Caco-2 (cell line): ENCODE measurements around the gene FSTL3. TPM values are rescaled to one million over a fixed set of nuclear protein-coding genes. Genes with fewer than 3 reads are reported as not detected.

Source experiments
- BruUV-seq: library from RNA; stranded (reverse); fragments of 400-500 nt; replicated peaks from 2 replicates; lab custom pipeline; 2021; lab: Mats Ljungman, UMichigan
- CTCF ChIA-PET: fragments of 300-600 bp; sonication (Branson Sonifier 250); formaldehyde crosslinking; loops from one replicate; lab custom pipeline; 2022; ENCODE audit warnings: antibody characterized with exemption; lab: Charles Lee
- POLR2A ChIA-PET: fragments of 300-600 bp; sonication (Branson Sonifier 250); formaldehyde crosslinking; loops from one replicate; lab custom pipeline; 2022; ENCODE audit warnings: antibody characterized with exemption; lab: Charles Lee
- DNase-seq, 2 experiments: peaks; one replicate each; pipeline versions ENCODE4 v3.0.0 to v3.0.0-alpha.2; 2020 to 2022
- H3K27me3 ChIP-seq: replicated peaks from 2 replicates; pipeline ENCODE4 v1.6.0; 2011; ENCODE audit warnings: low read length; ENCODE audit not compliant: control insufficient read depth, insufficient read depth
- H3K36me3 ChIP-seq: 2 replicates; pipeline ENCODE4 v1.5.1; 2011; ENCODE audit warnings: low read length; ENCODE audit not compliant: control insufficient read depth, insufficient read depth
- H3K4me1 ChIP-seq: fragments of 250-450 bp; sonication (Bioruptor Pico); 2 replicates; pipeline ENCODE4 v1.5.1; 2020; ENCODE audit warnings: mild to moderate bottlenecking
- H3K4me3 ChIP-seq: 2 replicates; pipeline ENCODE4 v1.5.1; 2011; ENCODE audit warnings: low read depth, mild to moderate bottlenecking, control low read depth, low read length
- H3K9me3 ChIP-seq: fragments of 250-450 bp; sonication (Bioruptor Pico); 2 replicates; pipeline ENCODE4 v1.5.1; 2020; ENCODE audit warnings: mild to moderate bottlenecking, moderate library complexity
- H3K27ac Mint-ChIP-seq: one replicate; pipeline ENCODE4 v1.8.0; 2022; ENCODE audit warnings: mixed read lengths; ENCODE audit not compliant: unreplicated experiment
- H3K27me3 Mint-ChIP-seq: one replicate; pipeline ENCODE4 v1.8.0; 2022; ENCODE audit warnings: mixed read lengths; ENCODE audit not compliant: insufficient read depth, unreplicated experiment
- H3K36me3 Mint-ChIP-seq: one replicate; pipeline ENCODE4 v1.8.0; 2022; ENCODE audit warnings: mild to moderate bottlenecking, mixed read lengths; ENCODE audit not compliant: insufficient read depth, unreplicated experiment
- H3K4me1 Mint-ChIP-seq: one replicate; pipeline ENCODE4 v1.8.0; 2022; ENCODE audit warnings: low read depth, mixed read lengths; ENCODE audit not compliant: unreplicated experiment
- H3K4me3 Mint-ChIP-seq: one replicate; pipeline ENCODE4 v1.8.0; 2022; ENCODE audit warnings: mild to moderate bottlenecking, moderate library complexity, mixed read lengths; ENCODE audit not compliant: unreplicated experiment
- H3K9me3 Mint-ChIP-seq: one replicate; pipeline ENCODE4 v1.8.0; 2022; ENCODE audit warnings: mixed read lengths; ENCODE audit not compliant: unreplicated experiment
- CTCF ChIP-seq, 2 experiments: fragments of 200-600 bp in 1 of 2; IDR thresholded peaks; 1 replicate in 1 of 2; 2 replicates in 1 of 2; pipeline versions ENCODE4 v1.5.1 to v1.8.0; 2011 to 2022; ENCODE audit warnings: antibody characterized with exemption in 1 of 2, control low read depth in 1 of 2, inconsistent platforms in 1 of 2, low read depth in 1 of 2, low read length in 1 of 2, mild to moderate bottlenecking in 1 of 2, moderate library complexity in 1 of 2; ENCODE audit not compliant: insufficient read depth in 1 of 2, severe bottlenecking in 1 of 2, unreplicated experiment in 1 of 2
- intact Hi-C: fragments of 100-400 bp; cut with micrococcal nuclease; formaldehyde crosslinking; loops from one replicate; pipeline ENCODE4 v1.10.0; 2022; ENCODE audit not compliant: unreplicated experiment
- total RNA-seq: library from RNA; stranded (reverse); gene quantifications from 2 replicates; pipeline ENCODE4 v1.2.3, GENCODE V29; 2022

The FSTL3 gene
- total RNA-seq, 1 experiment from 2014 or later: 26.3 TPM

GRCh38 chr19:676007-676338, 219 bp upstream of the FSTL3 start:
- Mint-ChIP-seq H3K4me3 (peak overlapping the region; percentile 69), H3K9me3 (no peaks in the 10 kb centered on the region), H3K27ac (no peak overlapping the region), H3K27me3 (no peaks in the 10 kb centered on the region), H3K4me1 (peaks cover 5% of the 10 kb centered on the region), H3K36me3 (peaks cover 18% of the 10 kb centered on the region)
- no peak for DNase-seq
- no peaks in the 10 kb centered on the region for H3K27me3 ChIP-seq
- POLR2A ChIA-PET: interaction anchor here (0.6 to 2.0 kb wide), 3 partner anchors 77 to 108 kb away, joined by 3 to 7 read pairs (median 4); no protein-coding TSS in a partner anchor
- TF ChIP-seq CTCF (IDR thresholded peaks at IDR 0.05; ENCODE audit: insufficient read depth in 1 of 2, low read depth in 1 of 2, low read length in 1 of 2, severe bottlenecking in 1 of 2, unreplicated experiment in 1 of 2): no peak
- no TSS peak for BruUV-seq
- peak overlapping the region; percentile 58 for H3K4me3 ChIP-seq
- CTCF ChIA-PET: interaction anchor here (0.6 to 1.3 kb wide), 3 partner anchors 58 to 267 kb away, joined by 3 to 4 read pairs (median 3); partner anchors contain the start of gene C2CD4C
- no peaks in the 10 kb centered on the region; the same call in 1 of the 2 replicates for H3K36me3 ChIP-seq
- no peaks in the 10 kb centered on the region for H3K9me3 ChIP-seq
- H3K4me1 ChIP-seq: peaks cover 17% of the 10 kb centered on the region
- intact Hi-C loops: no loop called here

GRCh38 chr19:677201-677600, 1.0 kb downstream of the FSTL3 start:
- Histone ChIP-seq H3K27me3 (no peaks in the 10 kb centered on the region), H3K36me3 (no peaks in the 10 kb centered on the region; the same call in 1 of the 2 replicates), H3K9me3 (no peaks in the 10 kb centered on the region), H3K4me1 (peaks cover 17% of the 10 kb centered on the region), H3K4me3 (peak overlapping the region; percentile 58)
- intact Hi-C loops: no loop called here
- TF ChIP-seq CTCF (IDR thresholded peaks at IDR 0.05; ENCODE audit: insufficient read depth in 1 of 2, low read depth in 1 of 2, low read length in 1 of 2, severe bottlenecking in 1 of 2, unreplicated experiment in 1 of 2): no peak
- ChIA-PET CTCF (interaction anchor here (1.3 kb wide), 1 partner anchor 57 kb away, joined by 3 read pairs; no protein-coding TSS in a partner anchor), POLR2A (interaction anchor here (0.6 to 2.0 kb wide), 2 partner anchors 76 to 97 kb away, joined by 7 to 10 read pairs; no protein-coding TSS in a partner anchor)
- peaks cover 5% of the 10 kb centered on the region for H3K4me1 Mint-ChIP-seq
- H3K27ac Mint-ChIP-seq: no peak overlapping the region
- no TSS peak for BruUV-seq
- no peaks in the 10 kb centered on the region for H3K27me3 Mint-ChIP-seq
- peak overlapping the region; percentile 69 for H3K4me3 Mint-ChIP-seq
- no peaks in the 10 kb centered on the region for H3K9me3 Mint-ChIP-seq
- H3K36me3 Mint-ChIP-seq: peaks cover 27% of the 10 kb centered on the region
- DNase-seq: peak in 1 of 2 experiments; percentile 49

- no peaks in the 10 kb centered on the region for H3K27me3 ChIP-seq
- H3K4me3 Mint-ChIP-seq: peak overlapping the region; percentile 69
- H3K36me3 Mint-ChIP-seq: peaks cover 30% of the 10 kb centered on the region
- peaks cover 17% of the 10 kb centered on the region for H3K4me1 ChIP-seq
- intact Hi-C loops: no loop called here
- H3K9me3 Mint-ChIP-seq: no peaks in the 10 kb centered on the region
- ChIA-PET POLR2A (no interaction called here), CTCF (no interaction called here)
- H3K27me3 Mint-ChIP-seq: no peaks in the 10 kb centered on the region
- no peaks in the 10 kb centered on the region for H3K9me3 ChIP-seq
- no peak for TF ChIP-seq CTCF (IDR thresholded peaks at IDR 0.05; ENCODE audit: insufficient read depth in 1 of 2, low read depth in 1 of 2, low read length in 1 of 2, severe bottlenecking in 1 of 2, unreplicated experiment in 1 of 2)
- no peak overlapping the region for H3K27ac Mint-ChIP-seq
- H3K36me3 ChIP-seq: no peaks in the 10 kb centered on the region; the same call in 1 of the 2 replicates
- no peak for DNase-seq
- H3K4me3 ChIP-seq: peak overlapping the region; percentile 58
- peaks cover 5% of the 10 kb centered on the region for H3K4me1 Mint-ChIP-seq
- BruUV-seq: TSS peak; percentile 55
These were observed 1.6 kb downstream of the FSTL3 start for GRCh38 chr19:677601-678436.
